Stimulated activated CD8-positive, alpha-beta memory T cell treated with anti-CD3 and anti-CD28 coated beads, Interleukin-15, amount 100 ng/mL, for 1 hour (primary cell): Measurements from ENCODE around the gene USP38.
"Not testable (repeated sequence)": the region's sequence is repeated elsewhere in the genome, so short reads cannot be mapped to it uniquely, and the experiment has no call there.

Source experiments
- DNase-seq: peaks from one replicate; pipeline ENCODE4 v3.0.0-alpha.2; 2020; ENCODE audit warnings: low read depth

USP38 gene

DNA sequence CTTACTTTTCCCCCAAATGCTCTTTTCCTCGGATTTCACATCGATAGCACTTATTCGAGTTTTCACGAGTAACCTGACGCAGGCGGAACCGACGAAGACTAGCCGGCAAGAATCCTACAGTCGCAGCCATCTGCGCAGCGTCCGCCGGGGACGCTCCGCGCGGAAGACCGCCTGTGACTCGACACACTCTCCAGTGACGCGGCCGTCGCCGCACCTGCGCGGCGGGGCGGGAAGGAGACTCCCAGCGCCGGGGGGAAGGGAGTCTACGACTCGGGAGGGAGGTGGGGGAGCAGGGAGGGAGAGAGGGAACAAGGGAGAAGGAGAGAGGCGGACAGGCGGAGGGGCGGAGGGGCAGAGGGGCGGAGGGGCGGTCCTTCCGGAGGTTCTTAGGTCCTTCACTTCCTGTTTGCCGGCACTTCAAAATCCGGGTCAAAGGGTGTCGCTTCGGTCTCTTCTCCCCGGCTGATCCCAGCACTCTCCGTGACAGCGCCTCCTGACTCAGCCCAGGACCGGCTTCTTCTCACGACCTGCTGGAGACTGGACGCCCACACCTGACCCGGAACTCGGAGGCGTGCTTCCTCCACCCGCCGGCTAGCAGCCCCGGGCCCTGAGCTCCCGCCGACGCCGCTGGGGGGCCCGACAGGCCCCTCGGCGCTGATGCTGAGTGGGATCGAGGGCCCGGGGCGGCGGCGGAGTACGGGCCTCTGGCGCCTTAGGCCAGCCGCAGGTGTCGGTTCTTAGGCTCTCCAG, at the start of gene USP38:
Gene USP38, plus strand, starts transcription at position 415 of the 750 bp plus-strand sequence. CDS start 534 bp downstream, outside the sequence.
- DNase-seq, result peak; percentile 68

DNA sequence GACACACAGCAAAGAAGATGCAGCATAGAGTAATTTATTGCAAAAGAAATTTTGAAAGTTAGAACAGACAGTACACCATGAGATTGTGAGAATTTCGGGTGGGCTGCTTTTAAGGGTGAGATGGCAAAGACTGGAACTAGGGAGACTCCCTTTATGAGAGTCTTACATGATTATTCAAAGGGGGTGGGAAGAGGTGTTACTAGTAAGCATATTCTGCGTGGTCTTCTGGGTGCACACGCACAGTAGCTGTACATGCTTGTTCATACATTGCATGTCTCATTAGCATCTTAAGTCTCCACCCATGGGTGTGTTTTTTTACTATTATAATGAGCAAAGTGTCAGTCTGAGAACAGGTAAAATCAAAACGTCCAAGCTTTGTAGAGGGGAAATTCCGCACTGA, 49.4 kb upstream of the USP38 start:
- no peak for DNase-seq

- DNase-seq, result no peak
Observed at GRCh38 chr4:143140696-143141095, 44.0 kb upstream of the USP38 start.

GRCh38 chr4:143148521-143148920, 36.2 kb upstream of the USP38 start:
- no peak for DNase-seq

GRCh38 chr4:143156853-143157252, 27.9 kb upstream of the USP38 start:
- DNase-seq, result no peak

DNA sequence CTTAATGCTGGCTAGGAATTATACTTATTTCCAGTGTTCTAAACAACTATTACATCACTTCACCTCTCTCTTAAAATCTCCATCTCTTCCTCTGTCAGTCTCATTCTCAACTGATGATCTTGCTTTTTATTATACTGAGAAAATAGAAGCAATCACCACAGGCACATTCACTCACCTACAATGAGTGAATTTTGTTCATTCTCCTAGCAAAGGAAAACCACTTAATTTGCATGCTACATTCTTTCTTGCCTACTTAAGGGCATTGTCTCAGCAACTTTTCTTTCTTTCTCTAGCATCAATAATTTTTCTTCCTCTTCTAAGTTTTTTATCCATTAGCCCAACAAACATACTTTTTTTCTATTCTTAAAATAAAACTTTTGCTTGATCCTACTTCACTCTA, 21.1 kb upstream of the USP38 start:
- DNase-seq, result no peak

DNA sequence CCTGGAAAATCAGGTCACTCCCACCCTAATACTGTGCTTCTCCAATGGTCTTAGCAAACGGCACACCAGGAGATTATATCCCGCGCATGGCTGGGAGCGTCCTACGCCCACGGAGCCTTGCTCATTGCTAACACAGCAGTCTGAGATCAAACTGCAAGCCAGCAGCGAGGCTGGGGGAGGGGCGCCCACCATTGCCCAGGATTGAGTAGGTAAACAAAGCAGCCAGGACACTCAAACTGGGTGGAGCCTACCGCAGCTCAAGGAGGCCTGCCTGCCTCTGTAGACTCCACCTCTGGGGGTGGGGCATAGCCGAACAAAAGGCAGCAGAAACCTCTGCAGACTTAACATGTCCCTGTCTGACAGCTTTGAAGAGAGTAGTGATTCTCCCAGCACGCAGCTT, 18.0 kb upstream of the USP38 start:
- DNase-seq, result not testable (repeated sequence)

DNA sequence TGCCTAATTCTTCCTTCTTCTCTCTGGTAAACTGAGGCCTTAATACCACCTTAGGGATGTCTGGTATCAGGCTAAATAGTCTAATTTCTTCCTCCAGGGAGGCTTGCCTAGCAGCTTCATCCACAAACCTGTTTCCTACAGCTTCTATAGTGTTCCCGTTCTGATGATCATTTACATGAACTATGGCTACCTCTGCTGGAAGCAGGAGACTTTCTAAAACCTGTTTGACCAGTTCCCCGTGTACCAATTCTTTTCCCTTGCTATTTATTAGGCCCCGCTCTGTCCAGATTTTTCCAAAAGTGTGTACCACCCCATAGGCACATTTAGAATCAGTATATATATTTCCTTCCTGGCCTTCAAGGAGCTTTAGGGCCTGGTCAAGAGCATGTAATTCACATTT, 5.8 kb upstream of the USP38 start:
- DNase-seq, result no peak

DNA sequence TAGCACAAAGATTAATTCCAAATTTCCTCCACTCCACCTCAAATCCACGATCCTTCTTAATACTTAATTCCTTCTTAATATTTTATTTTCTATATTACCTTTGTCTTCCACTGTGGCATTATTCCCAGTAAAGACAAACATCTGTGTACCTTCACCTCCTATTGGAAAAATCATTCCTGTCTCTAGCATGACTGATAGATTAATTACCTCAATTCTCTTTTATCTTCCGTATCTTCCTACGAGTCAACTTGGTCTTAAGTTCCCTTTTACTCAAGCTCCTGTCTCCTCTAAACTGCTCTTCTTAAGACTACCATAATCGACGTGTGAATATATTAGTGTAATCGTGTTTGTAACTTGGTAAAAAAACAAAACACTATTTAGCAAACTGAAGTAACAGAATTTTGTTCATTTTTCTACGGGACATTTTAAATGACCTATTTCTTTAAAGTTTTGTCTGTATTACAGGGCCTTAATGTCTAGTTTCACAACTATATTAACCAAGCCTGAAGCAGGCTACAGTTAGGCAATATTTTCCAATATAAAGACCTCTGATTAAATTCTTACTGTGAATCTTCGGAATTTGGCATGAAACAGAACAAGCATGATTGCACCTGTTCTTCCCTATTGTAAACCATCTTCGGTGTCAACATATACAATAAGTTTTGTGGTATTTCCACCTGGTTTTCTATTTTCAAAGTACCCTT, 1.1 kb upstream of the USP38 start:
- no peak for DNase-seq

DNA sequence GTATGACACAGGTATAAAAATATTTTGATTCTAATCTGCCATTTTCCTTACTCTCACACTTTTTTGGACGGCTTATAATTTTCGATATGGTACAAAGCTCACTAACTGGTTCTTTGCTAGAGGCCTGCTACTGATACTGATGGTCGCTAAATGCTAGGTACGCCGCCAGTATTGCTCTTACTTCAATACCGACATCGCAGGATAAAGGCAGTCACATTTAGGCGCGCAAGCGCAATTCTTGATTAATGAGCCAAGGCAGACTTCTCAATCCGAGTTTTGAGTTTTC, 557 bp upstream of the USP38 start:
- DNase-seq, result no peak

- DNase-seq, result no peak
Observed at GRCh38 chr4:143185253-143186107, 763 bp downstream of the USP38 start.

- no peak for DNase-seq
Observed at GRCh38 chr4:143186212-143186611, 1.5 kb downstream of the USP38 start.

DNA sequence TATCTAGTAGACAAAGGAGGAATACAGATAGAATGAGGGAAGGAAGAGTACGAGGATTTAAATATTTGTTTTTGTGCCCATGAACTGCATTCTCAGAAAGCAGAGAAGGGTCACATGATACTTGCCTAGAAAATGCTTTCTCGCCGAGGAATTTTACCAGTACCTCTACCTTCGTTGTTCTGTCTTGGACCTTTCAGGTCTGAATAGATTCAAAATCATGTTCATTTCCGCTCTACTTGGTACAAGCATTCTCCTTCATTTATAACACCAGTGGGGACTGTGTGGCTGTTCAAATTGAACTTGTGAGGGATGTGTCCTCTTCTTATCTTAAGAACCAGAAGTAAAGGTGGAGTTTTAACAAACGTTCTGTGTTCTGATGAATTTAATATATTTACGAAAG, 1.9 kb downstream of the USP38 start:
- no peak for DNase-seq

- no peak for DNase-seq
Observed at GRCh38 chr4:143188136-143189088, 3.7 kb downstream of the USP38 start.

GRCh38 chr4:143189528-143189927, 4.8 kb downstream of the USP38 start:
- DNase-seq, result no peak

- DNase-seq, result no peak
Observed at GRCh38 chr4:143195581-143195980, 10.9 kb downstream of the USP38 start.

GRCh38 chr4:143196323-143196722, 11.6 kb downstream of the USP38 start:
- DNase-seq, result no peak

DNA sequence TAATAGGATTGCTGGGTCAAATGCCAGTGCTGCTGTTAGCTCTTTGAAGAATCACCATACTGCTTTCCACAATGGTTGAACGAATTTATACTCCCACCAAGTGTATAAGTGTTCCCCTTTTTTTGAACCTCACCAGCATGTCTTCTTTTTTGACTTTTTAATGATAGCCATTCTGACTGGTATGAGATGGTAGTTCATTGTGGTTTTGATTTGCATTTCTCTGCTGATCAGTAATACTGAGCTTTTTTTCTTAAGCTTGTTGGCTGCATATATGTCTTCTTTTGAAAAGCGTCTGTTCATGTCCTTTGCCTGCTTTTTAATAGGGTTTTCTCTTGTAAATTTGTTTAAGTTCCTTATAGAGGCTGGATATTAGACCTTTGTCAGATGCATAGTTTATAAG, 14.8 kb downstream of the USP38 start:
- DNase-seq, result no peak

DNA sequence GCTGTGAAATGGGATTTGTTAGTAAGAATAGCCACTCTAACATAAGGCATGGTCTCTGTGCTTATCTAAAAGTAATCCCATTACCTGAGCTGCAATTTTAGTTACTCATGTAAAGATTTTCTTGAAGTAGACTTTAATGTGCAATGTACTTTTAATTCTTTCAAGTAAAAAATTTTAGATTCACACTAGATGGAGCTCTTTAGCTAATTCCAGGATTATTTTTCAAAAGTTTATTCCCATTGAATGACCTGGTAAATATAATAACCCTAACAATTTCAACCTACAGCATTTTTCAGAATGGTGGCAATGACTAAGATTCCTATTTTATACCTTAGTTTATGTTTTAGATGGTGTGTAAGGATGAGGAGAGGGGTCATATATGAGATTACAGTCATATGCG, 18.1 kb downstream of the USP38 start:
- DNase-seq, result no peak

DNA sequence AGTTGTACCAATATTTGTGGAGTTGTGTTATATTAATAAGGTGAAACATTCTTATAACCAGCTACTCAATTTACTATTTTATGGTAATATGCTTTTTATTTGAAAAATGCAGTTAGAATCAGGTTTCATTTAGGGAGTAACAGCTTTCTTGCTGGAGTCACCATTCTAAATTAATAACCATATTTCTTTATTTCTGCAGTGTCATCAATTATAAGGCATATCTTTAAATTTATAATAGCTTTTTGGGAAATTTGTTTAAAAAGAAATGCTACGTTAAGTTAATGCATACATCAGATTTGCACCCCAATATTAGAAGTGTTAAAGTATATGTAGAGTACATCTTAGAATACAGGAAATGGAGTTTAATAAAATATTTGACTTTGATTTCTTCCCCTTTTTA, 18.9 kb downstream of the USP38 start:
- no peak for DNase-seq

GRCh38 chr4:143207555-143207954, 22.8 kb downstream of the USP38 start:
- no peak for DNase-seq

GRCh38 chr4:143212566-143212965, 27.8 kb downstream of the USP38 start:
- no peak for DNase-seq
